Esophagus muscularis mucosa (tissue), 3 donors: ENCODE data around the gene STAB2.

Experiments
- POLR2A ChIP-seq: fragments of 450-650 bp; IDR thresholded peaks from one replicate; pipeline ENCODE4 v1.6.1; 2017; ENCODE audit warnings: antibody characterized with exemption, moderate library complexity, mild to moderate bottlenecking, low read depth
- POLR2AphosphoS5 ChIP-seq, 2 donors: sonication (generic); formaldehyde crosslinking; IDR thresholded peaks; one replicate each; pipeline ENCODE4 v1.6.1; 2017; ENCODE audit warnings: antibody characterized with exemption in 2 of 2
- TF ChIP-seq, protein P1 (sequence below), 3 experiments: fragments of 200-600 bp in 2 of 3; fragments of 450-650 bp in 1 of 3; sonication (generic) in 2 of 3; IDR thresholded peaks; one replicate each; pipeline ENCODE4 v1.5.1; 2017 to 2019; ENCODE audit warnings: antibody characterized with exemption in 3 of 3, mild to moderate bottlenecking in 2 of 3, moderate library complexity in 1 of 3

DNA sequence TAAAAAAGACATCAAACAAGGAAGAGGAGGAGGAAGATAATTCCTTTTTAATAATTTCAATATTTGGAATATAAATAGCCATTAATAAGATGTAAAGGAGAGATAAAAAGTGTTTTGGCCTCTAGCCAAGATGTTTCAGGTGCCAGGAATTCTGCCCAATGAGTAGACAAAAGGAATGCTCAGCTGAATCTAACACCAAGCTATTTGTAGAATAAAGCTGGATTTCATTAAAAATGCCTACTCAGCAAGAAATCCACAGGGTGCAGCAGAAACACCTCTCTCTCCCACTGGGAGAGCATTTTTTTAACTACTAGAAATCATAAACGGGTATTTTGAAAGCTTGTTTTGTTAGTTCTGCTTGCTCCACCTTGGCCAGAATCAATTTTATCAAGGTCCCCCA lies 4.1 kb upstream of the STAB2 start:
- no peak for TF ChIP-seq POLR2A
- TF ChIP-seq, protein P1, sequence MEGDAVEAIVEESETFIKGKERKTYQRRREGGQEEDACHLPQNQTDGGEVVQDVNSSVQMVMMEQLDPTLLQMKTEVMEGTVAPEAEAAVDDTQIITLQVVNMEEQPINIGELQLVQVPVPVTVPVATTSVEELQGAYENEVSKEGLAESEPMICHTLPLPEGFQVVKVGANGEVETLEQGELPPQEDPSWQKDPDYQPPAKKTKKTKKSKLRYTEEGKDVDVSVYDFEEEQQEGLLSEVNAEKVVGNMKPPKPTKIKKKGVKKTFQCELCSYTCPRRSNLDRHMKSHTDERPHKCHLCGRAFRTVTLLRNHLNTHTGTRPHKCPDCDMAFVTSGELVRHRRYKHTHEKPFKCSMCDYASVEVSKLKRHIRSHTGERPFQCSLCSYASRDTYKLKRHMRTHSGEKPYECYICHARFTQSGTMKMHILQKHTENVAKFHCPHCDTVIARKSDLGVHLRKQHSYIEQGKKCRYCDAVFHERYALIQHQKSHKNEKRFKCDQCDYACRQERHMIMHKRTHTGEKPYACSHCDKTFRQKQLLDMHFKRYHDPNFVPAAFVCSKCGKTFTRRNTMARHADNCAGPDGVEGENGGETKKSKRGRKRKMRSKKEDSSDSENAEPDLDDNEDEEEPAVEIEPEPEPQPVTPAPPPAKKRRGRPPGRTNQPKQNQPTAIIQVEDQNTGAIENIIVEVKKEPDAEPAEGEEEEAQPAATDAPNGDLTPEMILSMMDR (IDR thresholded peaks at IDR 0.05), result no peak
- no peak for TF ChIP-seq POLR2AphosphoS5 (IDR thresholded peaks at IDR 0.05)
